ENCODE measurements around the gene GATA5.

Gene GATA5

GRCh38 chr20:62415354-62416111 is 60.3 kb downstream of the GATA5 start:
- Histone ChIP-seq H3K27ac (no peak overlapping the region), H3K4me3 (no peak overlapping the region)
- no peak for DNase-seq (ENCODE audit: low spot score)
- no peak for TF ChIP-seq CTCF (IDR thresholded peaks at IDR 0.05)

- Histone ChIP-seq H3K4me3 (no peak overlapping the region), H3K27ac (no peak overlapping the region)
- no peak for DNase-seq (ENCODE audit: low spot score)
- TF ChIP-seq CTCF (IDR thresholded peaks at IDR 0.05): no peak
Measured at GRCh38 chr20:62413896-62414481, 61.8 kb downstream of the GATA5 start.
